GM19099 (cell line): ENCODE results near the gene GATA3.

Source experiments
- POLR2A ChIP-seq: IDR thresholded peaks from 3 replicates; pipeline ENCODE4 v1.6.1; 2011; ENCODE audit warnings: low read depth; ENCODE audit not compliant: insufficient read length; ENCODE audit errors: extremely low read depth

Gene GATA3

DNA sequence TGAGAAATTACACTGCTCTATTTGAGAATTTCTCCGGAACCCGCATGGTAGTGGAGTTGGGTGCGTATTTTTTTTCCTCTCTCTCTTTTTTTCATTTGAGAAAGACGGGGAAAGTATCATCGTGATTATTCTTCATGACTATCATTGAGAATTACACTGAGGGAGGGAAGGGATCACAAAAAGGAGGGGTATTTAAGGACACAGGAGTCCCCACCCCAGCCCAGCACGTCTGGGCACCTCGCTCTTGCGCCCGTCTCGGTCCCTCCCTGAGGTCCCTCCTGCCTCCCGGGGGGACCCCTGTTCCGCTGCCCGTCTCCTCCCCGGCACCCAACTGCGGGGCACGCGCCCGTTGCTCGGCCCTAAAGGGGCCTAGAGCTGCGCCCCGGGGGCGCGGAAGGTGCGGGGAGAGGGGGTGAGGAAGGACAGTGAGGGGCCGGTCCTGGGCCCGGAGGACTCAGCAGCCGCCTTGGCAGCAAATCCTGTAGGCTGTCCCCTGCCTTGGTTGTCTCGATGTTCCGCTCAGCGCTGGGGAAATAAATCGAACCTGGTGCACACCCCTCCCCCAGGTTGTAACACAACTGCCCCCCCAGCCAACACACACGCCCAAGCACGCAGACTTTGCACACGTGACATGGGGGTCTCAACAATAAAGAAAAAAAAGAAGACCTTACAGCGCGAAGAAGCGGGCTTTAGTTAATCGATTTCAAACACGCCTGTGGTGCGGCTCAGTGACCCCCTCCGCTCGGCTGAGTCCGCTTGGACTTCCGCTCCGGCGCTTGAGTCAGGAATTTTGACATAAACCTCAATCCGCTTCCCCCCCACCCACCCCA lies 18.6 kb upstream of the GATA3 start:
- TF ChIP-seq POLR2A, result no peak

DNA sequence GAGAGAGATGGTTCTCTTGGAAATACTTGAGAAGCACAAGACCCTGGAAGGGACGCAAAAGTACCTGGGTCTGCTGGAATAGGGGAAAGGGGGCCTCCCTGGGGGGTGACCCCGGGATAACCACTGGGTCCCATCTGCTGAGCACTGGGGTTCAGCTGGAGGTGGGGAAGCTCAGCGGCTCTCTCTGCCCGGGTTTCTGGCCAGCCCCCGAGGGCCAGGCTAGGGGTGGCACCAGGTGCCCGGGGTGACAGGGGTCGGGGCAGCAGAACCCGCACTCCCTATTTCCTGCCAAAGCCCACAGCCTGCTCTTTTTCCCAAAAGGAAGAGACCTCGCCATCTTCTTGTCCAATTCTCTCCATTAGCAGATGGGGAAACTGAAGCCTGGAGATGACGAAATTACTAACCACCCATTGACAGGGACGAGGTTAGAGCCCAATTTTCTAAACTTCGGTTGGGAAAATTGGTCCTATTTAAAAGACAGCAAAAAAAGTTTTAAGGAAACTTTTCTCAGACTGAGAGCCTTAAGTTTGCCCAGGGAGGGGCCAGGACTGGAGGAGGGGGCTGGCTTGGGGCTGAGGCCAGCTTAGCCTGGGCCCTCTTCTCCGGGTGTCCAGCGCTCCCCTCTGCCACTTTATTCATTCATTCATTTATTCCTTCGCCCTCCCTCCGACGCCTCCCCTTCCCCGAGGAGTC lies 17.8 kb upstream of the GATA3 start:
- TF ChIP-seq POLR2A, result no peak

DNA sequence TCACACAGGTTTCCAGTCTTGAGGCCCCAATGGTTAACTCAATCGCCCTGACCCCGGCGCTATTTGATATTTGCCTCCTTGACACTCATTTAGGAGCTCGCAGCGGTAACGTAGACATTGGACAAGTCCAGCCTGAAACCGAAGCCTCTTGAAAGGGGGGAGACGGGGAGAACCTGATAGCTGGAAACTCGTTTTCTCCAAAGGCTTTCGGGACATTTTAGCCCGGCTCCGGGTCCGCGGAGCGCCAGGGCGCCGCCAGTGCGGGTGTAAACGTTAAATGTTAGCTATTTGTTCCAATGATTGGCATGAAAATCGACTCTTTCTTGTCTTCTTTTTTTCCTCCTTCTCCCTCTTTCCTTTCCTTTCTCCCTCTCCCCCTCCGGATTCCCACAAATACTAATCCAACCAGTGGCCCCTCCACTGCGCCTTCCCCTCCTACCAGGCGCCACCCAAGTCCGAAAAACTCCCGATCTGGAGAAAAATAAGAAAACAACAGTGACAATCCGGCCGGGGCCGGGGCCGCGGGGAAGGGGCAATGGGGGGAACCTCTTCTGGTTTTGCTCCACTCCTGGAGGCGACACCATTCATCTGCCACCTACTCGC lies 17.2 kb upstream of the GATA3 start:
- no peak for TF ChIP-seq POLR2A

DNA sequence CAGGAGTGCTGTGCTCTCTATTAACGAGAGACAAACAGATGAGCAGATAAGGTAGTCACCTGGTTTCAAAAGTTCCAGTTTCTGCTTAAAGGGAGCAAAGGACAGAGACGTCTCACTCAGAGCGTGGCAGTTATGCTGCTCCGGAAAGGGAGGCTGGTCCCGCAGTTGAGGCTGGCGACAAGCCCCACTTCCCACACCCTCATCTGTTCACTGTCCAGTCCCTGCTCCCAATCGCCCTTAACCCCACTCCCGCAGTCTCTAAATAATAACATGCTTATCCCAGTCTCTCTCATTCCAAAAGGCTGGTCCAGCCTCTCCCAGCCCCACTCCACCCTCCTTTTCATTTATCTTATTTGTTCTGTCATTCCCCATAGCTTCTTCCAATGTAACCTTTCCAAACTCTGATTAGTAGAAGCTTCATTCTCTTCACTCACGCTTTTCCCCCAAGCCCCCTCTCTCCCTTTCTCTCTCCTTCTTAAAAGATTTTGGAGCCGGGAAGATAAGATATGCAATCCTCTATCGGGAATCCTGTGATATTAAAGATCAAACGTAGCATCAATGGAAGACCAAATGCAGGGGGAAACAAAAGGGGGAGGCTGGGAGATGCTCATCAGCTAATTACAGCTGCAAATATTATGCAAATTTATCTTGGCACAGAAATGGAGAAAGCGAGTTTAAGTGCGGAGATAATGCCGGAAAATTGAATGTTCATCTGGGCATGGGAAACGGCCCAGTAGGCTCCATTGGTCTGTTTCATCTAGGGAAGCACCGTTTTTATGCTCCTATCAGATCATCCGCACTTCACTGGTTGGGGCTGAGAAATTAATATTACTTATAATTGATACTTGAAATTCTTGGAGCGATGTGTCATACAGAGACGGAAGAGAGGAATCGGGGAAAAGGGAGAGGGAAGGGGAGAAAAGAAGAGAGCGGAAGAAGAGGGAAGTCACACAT lies 16.3 kb upstream of the GATA3 start:
- no peak for TF ChIP-seq POLR2A

DNA sequence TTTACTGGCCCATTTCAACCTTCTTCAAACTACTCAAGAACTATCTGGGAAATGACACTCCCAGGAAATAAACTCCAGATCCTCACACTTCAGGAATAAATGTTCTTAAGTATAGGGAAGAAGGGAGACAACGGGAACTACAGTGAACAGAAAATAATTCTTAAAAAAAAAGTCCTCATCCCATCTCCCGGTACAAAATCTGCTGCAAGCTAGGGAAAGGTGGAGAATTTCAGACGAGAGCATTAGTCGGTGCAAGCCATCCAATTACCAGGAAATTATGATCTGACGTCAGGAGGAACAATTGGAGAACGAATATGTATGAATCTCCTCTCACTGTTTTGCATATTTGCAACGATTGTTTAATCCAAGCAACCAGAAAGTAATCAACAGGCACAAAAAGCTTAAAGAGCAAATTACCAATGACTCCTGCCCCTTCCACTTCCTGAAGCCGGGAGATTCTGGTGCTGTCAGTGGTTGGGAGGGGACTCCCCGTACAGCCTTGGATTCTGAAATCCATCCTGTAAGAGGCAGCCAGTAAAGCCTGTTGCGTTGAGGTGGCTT lies 15.1 kb upstream of the GATA3 start:
- TF ChIP-seq POLR2A, result no peak

DNA sequence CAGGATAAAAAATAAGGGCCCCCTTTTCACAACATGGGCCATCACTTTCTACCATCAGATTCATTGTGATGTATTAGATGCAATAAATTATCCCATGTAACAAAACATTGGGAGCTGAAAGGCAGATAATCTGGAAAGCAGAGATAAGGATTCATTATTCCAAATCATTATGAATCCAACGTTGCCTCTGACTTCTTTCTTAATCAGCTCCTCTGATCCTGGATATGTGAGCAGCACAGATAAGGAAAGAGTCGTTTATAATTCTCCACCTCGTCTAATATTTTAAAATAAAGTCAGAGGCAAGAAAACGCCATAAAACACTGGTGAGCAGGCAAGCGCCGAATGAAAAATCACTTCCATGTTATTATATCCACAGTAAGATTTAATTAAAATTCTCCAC lies 13.8 kb upstream of the GATA3 start:
- TF ChIP-seq POLR2A, result no peak

DNA sequence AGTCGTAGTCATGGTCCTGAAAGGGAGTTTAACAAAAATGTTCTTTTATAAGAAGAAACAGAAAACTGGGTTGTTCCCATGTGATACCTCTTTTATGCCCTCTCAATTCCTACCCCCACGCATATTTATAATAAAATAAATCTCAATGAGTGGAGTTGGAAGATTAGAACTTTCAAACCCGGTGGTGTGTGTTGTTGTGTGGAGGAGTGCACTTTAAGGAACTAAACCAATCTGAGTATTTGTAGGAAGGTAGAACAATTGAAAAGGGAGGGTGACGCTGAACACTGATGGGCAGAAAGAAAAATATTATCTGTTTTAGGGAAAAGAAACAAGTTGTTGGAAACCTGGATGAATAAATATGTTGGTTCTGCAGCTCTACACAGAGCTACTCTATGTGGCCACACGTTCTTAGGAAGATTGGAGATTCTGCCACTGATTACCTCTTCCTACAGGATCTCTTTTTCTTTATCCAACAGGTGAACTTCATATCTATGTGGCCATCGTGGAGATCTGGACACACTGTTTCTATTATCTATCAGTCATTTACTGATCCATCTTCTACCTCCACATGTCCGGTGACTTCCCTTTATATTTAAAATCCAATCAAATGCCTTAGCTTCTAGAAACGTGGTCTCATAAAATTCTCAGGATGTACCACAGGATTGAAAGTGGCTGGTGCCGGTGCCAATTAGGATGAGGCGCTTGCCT lies 13.1 kb upstream of the GATA3 start:
- no peak for TF ChIP-seq POLR2A

DNA sequence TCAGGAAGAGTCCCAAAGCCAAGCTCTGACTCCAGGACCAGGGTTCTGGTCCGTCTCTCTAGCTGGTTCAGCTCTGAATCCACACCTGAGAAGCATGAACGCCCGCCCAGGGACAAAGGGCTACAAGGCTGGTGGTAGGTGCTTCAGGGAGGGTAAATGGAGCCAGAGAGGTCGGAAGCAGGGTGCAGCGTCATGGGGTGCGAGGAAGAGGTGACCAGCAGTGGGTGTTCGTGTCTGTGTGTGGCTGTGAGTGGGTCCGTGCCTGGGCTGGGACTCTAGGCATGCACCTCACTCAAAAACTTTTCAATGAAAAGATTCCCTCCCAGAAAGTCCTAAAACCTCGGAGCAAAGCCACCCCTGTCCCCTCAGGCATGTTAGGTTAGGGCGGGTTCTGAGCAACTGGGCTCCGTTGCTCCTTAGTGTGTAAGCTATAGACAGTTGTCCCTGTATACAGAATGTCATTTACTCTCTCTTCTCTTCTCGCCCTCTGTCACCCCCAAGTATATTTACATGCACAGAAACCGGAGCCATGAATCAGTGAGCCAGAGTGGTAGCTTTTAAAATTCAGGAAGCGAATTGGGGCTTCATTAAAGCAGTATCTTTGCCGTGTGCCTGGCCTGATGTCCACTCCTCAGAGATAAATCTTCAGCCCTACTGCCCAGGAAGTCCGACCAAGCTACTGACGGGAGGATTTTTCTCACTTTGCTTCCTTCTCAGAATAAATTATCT lies 12.3 kb upstream of the GATA3 start:
- TF ChIP-seq POLR2A, result no peak

DNA sequence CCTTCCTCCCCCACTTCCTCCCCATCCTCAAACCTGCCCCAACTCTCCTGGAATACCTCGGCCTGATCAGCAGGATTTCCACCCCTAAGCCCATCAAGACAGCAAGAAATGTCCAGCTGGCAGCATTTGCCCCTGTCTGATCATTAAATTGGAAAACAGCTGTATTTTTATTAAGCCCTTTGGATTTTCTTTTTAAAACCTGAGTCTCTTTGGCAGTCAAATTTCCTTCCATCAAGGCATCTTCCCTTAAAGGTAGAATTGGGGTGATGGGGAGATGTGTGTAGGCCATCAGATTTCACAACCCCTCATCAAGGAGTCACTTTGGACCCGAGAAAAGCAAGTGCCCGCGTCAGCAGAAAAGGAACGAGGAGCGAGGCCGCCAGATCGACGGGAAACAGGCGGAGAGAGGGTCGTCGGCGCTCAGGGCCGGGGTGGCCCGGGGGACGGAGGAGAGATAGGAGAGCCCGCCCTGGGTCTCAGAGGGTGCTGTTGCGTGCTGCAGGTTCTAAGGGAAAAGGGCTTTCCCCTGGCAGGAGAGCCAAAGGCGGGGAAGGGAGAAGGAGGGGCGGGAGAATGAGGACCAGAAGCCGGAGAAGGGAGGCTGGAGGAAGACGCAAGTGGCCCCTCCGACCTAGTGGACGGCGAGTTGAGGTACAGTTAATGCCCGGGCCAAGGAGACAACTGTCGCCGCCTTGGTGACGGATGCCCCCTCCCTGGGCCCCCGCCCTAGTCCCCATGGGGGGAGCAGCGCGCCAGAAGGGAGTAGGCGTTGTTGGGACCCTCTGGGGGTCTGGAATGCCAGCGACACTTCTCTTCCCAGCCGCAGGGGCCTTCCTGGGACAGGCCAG lies 11.5 kb upstream of the GATA3 start:
- TF ChIP-seq POLR2A, result no peak

DNA sequence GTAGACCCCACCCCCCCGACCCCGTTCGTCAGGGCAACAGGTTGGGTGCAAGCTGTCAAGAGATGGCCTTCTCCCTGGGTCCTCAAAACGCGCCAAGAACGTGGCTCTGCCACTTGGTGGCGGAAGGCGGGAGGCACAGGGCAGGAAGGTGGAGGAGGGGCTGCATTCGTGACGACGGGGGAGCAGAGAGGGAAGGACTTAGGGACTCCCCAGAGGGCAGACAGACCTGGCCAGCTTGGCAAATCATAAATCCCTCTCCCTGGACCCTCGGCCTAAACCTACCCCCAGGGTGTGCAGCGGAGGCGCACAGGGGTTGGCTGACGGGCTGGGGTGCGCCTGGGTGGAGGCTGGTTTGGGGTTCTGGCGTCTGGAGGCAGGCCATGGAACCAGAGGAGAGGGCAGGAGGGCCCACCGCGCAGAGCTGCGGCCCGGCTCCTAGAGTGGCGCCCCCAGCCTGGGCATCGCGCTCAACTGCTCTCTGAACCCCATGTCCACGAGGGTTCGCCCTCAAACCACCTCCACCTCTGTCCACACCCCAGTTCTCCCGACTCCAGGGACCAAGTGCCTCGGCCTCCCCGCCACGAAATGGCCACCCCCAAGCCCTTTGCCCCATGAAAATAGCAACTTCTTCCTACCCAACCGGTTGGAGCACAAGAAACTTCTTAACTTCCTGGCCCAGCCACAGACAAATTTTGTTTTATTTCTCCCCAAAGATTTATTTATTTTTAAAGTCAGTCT lies 10.8 kb upstream of the GATA3 start:
- TF ChIP-seq POLR2A, result no peak

DNA sequence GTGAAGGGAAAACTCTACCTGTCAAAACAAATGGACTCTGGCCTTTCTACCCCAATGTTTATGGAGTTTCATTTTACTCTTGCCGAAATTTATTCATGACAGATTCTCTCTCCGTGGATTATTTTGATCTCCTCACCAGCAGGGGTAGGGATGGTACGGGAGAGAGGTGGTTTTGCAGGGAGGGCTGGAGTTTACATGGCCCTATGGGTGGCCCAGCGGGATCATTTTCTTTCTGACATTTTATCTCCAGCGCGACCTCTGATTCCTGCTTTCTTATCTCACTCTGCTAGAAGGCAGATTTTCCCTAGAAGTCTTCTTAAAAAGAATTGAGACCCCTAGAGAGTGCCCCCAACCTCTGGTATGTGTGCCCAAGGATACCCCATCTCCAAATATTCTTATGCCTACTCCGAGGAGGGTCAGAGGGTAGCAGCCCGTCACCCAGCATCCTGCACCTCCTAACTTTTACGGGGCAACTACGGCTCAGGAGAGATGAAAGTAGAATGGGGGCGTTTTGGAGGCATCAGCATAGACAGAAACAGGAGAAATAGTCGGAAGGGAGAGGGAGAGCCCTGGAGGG lies 10.1 kb upstream of the GATA3 start:
- TF ChIP-seq POLR2A, result no peak
